ENCODE data around the gene RFTN1. TPM values are rescaled to one million over a fixed set of nuclear protein-coding genes. Genes with fewer than 3 reads are reported as not detected.

RFTN1 gene
- total and polyA plus RNA-seq, 2 donors (not counting 1 experiment from before 2014, with no cell fraction given): 32.4 to 156 TPM

- intact Hi-C loops (cut with micrococcal nuclease): no loop called here
- Histone ChIP-seq H3K79me2 (ENCODE audit: control insufficient read depth, insufficient read depth, low read length) (peaks cover 86% of the 10 kb centered on the region), H2AFZ (ENCODE audit: insufficient read depth, low read depth, low read length, poor library complexity, severe bottlenecking) (no peak overlapping the region), H3K9me3 (ENCODE audit: control extremely low read depth in 1 of 3, control insufficient read depth in 2 of 3, insufficient read depth in 1 of 3, low read length in 2 of 3) (no peaks in the 10 kb centered on the region), H3K4me1 (ENCODE audit: control insufficient read depth in 2 of 2, insufficient read depth in 2 of 2, low read length in 2 of 2) (peaks cover 0 to 11% of the 10 kb centered on the region in 2 donors), H3K27ac (ENCODE audit: low read length in 2 of 2) (no peak overlapping the region), H4K20me1 (ENCODE audit: control insufficient read depth, insufficient read depth, low read length, poor library complexity, severe bottlenecking) (peaks cover 44% of the 10 kb centered on the region), H3K36me3 (replicated peaks in 1 of 2; ENCODE audit: control extremely low read depth in 1 of 2, control insufficient read depth in 1 of 2, extremely low read depth in 1 of 2, insufficient read depth in 2 of 2, low read length in 1 of 2) (peaks cover 4 to 36% of the 10 kb centered on the region in 2 experiments), H3K27me3 (replicated peaks in 1 of 4; ENCODE audit: control extremely low read depth in 1 of 4, control insufficient read depth in 3 of 4, insufficient read depth in 4 of 4, low read length in 3 of 4) (no peaks in the 10 kb centered on the region), H3K4me2 (replicated peaks; ENCODE audit: low read depth, low read length, poor library complexity, severe bottlenecking) (no peak overlapping the region), H3K4me3 (ENCODE audit: control extremely low read depth in 1 of 5, extremely low read depth in 1 of 5, insufficient read depth in 1 of 5, low read depth in 2 of 5, low read length in 4 of 5) (no peak overlapping the region), H3K9ac (ENCODE audit: low read length) (no peak overlapping the region)
- DNase-seq (no peak), ATAC-seq (ENCODE audit: low read depth) (no peak)
- no CpG with 5 or more reads among the region's 2 CpGs for WGBS (ENCODE audit: insufficient coverage)
- CTCF ChIA-PET: no interaction called here
- POLR2A ChIA-PET: no interaction called here
- Mint-ChIP-seq H3K4me3 (no peak overlapping the region), H3K9me3 (ENCODE audit: insufficient read depth) (no peaks in the 10 kb centered on the region), H3K27me3 (no peaks in the 10 kb centered on the region), H3K27ac (peak overlapping the region; percentile 54), H3K4me1 (peaks cover 24% of the 10 kb centered on the region)
- TF ChIP-seq EZH2 (IDR thresholded peaks at IDR 0.05; ENCODE audit: borderline replicate concordance, insufficient read depth, low read depth, low read length, poor library complexity, severe bottlenecking) (no peak), CTCF (IDR thresholded peaks at IDR 0.05) (no peak)
Observed at GRCh38 chr3:16398648-16399047, 114.9 kb downstream of the RFTN1 start.

GRCh38 chr3:16396202-16396601 lies 117.3 kb downstream of the RFTN1 start:
- H3K4me1 Mint-ChIP-seq: peaks cover 15% of the 10 kb centered on the region
- no peak overlapping the region for H3K4me3 Mint-ChIP-seq
- ATAC-seq (ENCODE audit: low read depth) (no peak), DNase-seq (no peak)
- H2AFZ ChIP-seq (ENCODE audit: insufficient read depth, low read depth, low read length, poor library complexity, severe bottlenecking): no peak overlapping the region
- H3K4me2 ChIP-seq (replicated peaks; ENCODE audit: low read depth, low read length, poor library complexity, severe bottlenecking): no peak overlapping the region
- H3K27ac Mint-ChIP-seq: no peak overlapping the region
- H3K79me2 ChIP-seq (ENCODE audit: control insufficient read depth, insufficient read depth, low read length): peaks cover 88% of the 10 kb centered on the region
- intact Hi-C loops (cut with micrococcal nuclease): no loop called here
- H3K9me3 Mint-ChIP-seq (ENCODE audit: insufficient read depth): no peaks in the 10 kb centered on the region
- TF ChIP-seq EZH2 (IDR thresholded peaks at IDR 0.05; ENCODE audit: borderline replicate concordance, insufficient read depth, low read depth, low read length, poor library complexity, severe bottlenecking) (no peak), CTCF (IDR thresholded peaks at IDR 0.05) (no peak)
- no peak overlapping the region for H3K4me3 ChIP-seq (ENCODE audit: control extremely low read depth in 1 of 5, extremely low read depth in 1 of 5, insufficient read depth in 1 of 5, low read depth in 2 of 5, low read length in 4 of 5)
- H3K36me3 ChIP-seq (replicated peaks in 1 of 2; ENCODE audit: control extremely low read depth in 1 of 2, control insufficient read depth in 1 of 2, extremely low read depth in 1 of 2, insufficient read depth in 2 of 2, low read length in 1 of 2): peaks cover 4 to 23% of the 10 kb centered on the region in 2 experiments
- H4K20me1 ChIP-seq (ENCODE audit: control insufficient read depth, insufficient read depth, low read length, poor library complexity, severe bottlenecking): peaks cover 33% of the 10 kb centered on the region
- WGBS (ENCODE audit: insufficient coverage): 80% methylated on average over 1 of the region's 4 CpGs
- no peak overlapping the region for H3K27ac ChIP-seq (ENCODE audit: low read length in 2 of 2)
- H3K27me3 ChIP-seq (replicated peaks in 1 of 4; ENCODE audit: control extremely low read depth in 1 of 4, control insufficient read depth in 3 of 4, insufficient read depth in 4 of 4, low read length in 3 of 4): no peaks in the 10 kb centered on the region
- H3K4me1 ChIP-seq (ENCODE audit: control insufficient read depth in 2 of 2, insufficient read depth in 2 of 2, low read length in 2 of 2): peaks cover 0 to 11% of the 10 kb centered on the region in 2 donors
- ChIA-PET POLR2A (no interaction called here), CTCF (interaction anchor here (0.7 kb wide), 1 partner anchor 59 kb away, joined by 3 read pairs; no protein-coding TSS in a partner anchor)
- H3K9ac ChIP-seq (ENCODE audit: low read length): no peak overlapping the region
- no peaks in the 10 kb centered on the region for H3K27me3 Mint-ChIP-seq
- H3K9me3 ChIP-seq (ENCODE audit: control extremely low read depth in 1 of 3, control insufficient read depth in 2 of 3, insufficient read depth in 1 of 3, low read length in 2 of 3): no peaks in the 10 kb centered on the region
